ENCODE measurements around the gene NEDD4L.
"Not testable (repeated sequence)": the region's sequence is repeated elsewhere in the genome, so short reads cannot be mapped to it uniquely, and the experiment has no call there.

Gene NEDD4L

DNA sequence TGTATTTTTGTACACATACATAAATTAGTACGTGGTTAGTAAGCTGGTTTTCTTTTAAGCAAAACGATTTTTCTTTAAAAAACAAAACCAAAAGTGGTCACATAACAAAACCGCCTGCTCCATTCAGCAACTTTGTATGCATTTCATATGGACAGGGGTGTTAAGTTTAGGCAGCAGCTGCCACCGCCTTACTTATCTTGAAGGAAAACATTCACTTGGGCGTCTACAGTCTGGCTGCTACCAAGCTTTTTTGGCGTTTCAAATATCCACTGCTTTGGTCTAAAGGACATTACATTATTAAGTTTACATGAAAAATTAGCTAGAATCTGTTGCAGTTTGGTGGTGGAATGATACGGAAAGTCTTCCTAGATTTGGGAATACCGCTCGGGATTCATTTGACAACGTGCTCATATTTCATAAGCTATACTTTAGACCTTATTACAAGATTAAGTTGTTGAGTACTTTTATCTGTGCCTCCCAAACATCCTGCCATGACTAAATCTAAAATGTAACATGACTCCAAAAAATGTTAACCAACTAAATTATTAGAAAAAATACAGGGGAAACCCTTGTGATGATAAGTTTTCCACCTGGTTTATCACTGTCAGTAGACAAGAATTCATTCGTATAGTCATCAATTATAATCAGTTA lies 214.8 kb downstream of the NEDD4L start:
- TF ChIP-seq, protein P1, sequence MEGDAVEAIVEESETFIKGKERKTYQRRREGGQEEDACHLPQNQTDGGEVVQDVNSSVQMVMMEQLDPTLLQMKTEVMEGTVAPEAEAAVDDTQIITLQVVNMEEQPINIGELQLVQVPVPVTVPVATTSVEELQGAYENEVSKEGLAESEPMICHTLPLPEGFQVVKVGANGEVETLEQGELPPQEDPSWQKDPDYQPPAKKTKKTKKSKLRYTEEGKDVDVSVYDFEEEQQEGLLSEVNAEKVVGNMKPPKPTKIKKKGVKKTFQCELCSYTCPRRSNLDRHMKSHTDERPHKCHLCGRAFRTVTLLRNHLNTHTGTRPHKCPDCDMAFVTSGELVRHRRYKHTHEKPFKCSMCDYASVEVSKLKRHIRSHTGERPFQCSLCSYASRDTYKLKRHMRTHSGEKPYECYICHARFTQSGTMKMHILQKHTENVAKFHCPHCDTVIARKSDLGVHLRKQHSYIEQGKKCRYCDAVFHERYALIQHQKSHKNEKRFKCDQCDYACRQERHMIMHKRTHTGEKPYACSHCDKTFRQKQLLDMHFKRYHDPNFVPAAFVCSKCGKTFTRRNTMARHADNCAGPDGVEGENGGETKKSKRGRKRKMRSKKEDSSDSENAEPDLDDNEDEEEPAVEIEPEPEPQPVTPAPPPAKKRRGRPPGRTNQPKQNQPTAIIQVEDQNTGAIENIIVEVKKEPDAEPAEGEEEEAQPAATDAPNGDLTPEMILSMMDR (conservative IDR thresholded peaks at IDR 0.05; ENCODE audit: low read depth) = no peak
- DNase-seq (ENCODE audit: low spot score) = no peak
- CTCF ChIA-PET = interaction anchor here (0.6 to 1.1 kb wide), 2 partner anchors 12 to 78 kb away, joined by 3 read pairs; no protein-coding TSS in a partner anchor
- H3K27ac ChIP-seq = no peak overlapping the region
- POLR2A ChIA-PET (ENCODE audit: low non-redundant PET) = no interaction called here

DNA sequence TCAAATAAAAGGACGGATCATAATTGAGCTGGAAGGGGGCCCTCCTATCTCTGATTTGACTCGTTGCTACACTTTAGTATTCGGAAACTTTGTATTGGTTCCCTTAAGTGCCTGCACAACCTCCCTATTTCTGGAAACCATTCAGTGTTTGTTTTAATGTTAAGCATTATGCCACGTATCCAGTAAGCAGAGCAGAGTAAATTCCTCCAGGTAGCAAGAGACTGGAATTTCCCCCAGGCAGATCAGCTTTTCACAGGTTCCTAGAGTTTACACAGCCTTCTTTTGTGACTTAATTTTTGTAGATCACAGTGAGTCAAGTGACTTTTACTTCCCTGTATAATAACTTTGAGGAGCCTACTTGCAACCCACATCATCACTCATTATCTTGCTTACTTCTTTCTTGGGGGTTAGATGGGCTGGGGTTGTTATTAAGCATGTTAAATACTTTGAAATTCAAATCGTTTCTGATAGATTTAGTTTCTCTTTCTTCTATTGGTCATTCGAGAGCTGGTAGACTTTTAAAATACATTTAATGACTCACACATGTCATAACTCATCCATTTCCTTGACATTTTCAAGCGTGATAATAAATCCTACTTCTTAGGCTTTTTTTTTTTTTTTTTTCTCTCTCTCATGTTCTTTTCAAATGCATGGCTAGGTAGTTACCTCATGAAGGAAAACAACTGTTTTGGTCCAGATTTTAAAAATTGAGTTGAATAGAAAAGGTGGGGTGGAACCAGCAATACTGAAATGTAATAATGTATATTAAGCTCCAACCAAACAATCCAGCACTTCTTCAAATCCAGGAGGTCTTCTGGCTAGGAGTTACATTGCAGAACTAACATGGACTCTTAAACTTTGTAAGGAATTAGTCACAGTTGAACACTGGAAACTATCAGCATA lies 219.3 kb downstream of the NEDD4L start:
- ChIA-PET CTCF (interaction anchor here (0.6 to 2.0 kb wide), 2 partner anchors 58 to 220 kb away, joined by 4 to 5 read pairs; no protein-coding TSS in a partner anchor), POLR2A (ENCODE audit: low non-redundant PET) (no interaction called here)
- TF ChIP-seq, protein P1 (conservative IDR thresholded peaks at IDR 0.05; ENCODE audit: low read depth) = no peak
- peak; percentile 46 for DNase-seq (ENCODE audit: low spot score)
- peak overlapping the region; percentile 78; the same call in 1 of the 2 replicates for H3K27ac ChIP-seq

DNA sequence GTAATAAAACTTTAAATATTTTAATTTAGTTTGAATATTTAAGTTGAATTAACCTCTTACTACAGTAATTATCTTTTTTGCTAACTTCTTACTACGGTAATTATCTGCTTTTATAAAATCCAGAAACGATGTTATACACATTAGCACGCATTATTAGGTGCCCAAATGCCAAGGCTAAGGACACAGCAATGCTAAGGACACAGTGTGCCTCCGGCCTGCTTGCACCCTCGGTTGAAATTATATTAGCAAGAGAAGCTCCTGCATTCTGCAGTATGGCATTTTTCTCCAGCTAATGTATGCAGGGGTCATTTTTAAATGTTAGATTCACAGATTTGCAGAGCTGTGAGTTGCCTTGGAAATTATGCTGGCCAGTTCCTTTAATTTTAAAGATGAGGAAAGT lies 220.0 kb downstream of the NEDD4L start:
- TF ChIP-seq, protein P1 (conservative IDR thresholded peaks at IDR 0.05; ENCODE audit: low read depth) = no peak
- POLR2A ChIA-PET (ENCODE audit: low non-redundant PET) = no interaction called here
- CTCF ChIA-PET = interaction anchor here (0.7 to 2.0 kb wide), 2 partner anchors 32 to 58 kb away, joined by 4 to 5 read pairs; no protein-coding TSS in a partner anchor
- no peak for DNase-seq (ENCODE audit: low spot score)
- no peak overlapping the region for H3K27ac ChIP-seq

GRCh38 chr18:58264840-58265239 lies 220.8 kb downstream of the NEDD4L start:
- DNase-seq (ENCODE audit: low spot score) = no peak
- no peak overlapping the region for H3K27ac ChIP-seq
- ChIA-PET POLR2A (ENCODE audit: low non-redundant PET) (no interaction called here), CTCF (interaction anchor here (0.6 kb wide), 1 partner anchor 109 kb away, joined by 3 read pairs; no protein-coding TSS in a partner anchor)
- TF ChIP-seq, protein P1 (conservative IDR thresholded peaks at IDR 0.05; ENCODE audit: low read depth) = no peak

GRCh38 chr18:58265489-58265888 lies 221.5 kb downstream of the NEDD4L start:
- DNase-seq (ENCODE audit: low spot score); CTCF ChIA-PET; POLR2A ChIA-PET (ENCODE audit: low non-redundant PET): not testable (repeated sequence)
- H3K27ac ChIP-seq = peak overlapping the region; percentile 32; the same call in 1 of the 2 replicates

- TF ChIP-seq, protein P1 (conservative IDR thresholded peaks at IDR 0.05; ENCODE audit: low read depth) = no peak
- H3K27ac ChIP-seq = no peak overlapping the region
- POLR2A ChIA-PET (ENCODE audit: low non-redundant PET) = no interaction called here
- CTCF ChIA-PET = interaction anchor here (0.6 kb wide), 1 partner anchor 1621 kb away, joined by 7 read pairs; no protein-coding TSS in a partner anchor
- no peak for DNase-seq (ENCODE audit: low spot score)
These were observed 222.3 kb downstream of the NEDD4L start for GRCh38 chr18:58266291-58266690.
